Testis (tissue), 2 donors: ENCODE results near the gene RBM45.

ENCODE experiments used
- POLR2A ChIP-seq: fragments of 450-650 bp; IDR thresholded peaks from one replicate; pipeline ENCODE4 v1.6.1; 2017; ENCODE audit warnings: antibody characterized with exemption, mild to moderate bottlenecking, moderate library complexity
- TF ChIP-seq, protein P1 (sequence below), 3 experiments: fragments of 450-650 bp in 2 of 3; fragments of 200-600 bp in 1 of 3; sonication (generic) in 1 of 3; IDR thresholded peaks; one replicate each; pipeline ENCODE4 v1.5.1; 2016 to 2019; ENCODE audit warnings: antibody characterized with exemption in 3 of 3, mild to moderate bottlenecking in 2 of 3, moderate library complexity in 1 of 3

DNA sequence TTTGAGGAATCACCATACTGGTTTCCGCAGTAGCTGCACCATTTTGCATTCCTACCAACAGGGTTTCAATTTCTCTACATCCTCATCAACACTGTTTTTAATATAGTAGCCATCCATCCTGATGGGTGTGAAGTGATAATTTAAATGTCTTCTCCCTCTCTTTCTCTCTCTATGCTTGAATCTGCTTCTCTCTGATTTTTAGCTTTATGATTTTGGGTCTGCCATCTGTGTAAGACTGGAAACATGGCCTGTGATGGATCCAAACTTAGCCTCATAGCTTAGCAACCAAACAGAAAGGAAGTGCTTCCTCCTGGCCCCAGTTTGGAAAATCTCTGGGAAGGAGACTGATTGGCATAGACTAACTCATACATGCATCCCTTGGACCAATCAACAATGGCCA is 48.4 kb downstream of the RBM45 start:
- TF ChIP-seq, protein P1, sequence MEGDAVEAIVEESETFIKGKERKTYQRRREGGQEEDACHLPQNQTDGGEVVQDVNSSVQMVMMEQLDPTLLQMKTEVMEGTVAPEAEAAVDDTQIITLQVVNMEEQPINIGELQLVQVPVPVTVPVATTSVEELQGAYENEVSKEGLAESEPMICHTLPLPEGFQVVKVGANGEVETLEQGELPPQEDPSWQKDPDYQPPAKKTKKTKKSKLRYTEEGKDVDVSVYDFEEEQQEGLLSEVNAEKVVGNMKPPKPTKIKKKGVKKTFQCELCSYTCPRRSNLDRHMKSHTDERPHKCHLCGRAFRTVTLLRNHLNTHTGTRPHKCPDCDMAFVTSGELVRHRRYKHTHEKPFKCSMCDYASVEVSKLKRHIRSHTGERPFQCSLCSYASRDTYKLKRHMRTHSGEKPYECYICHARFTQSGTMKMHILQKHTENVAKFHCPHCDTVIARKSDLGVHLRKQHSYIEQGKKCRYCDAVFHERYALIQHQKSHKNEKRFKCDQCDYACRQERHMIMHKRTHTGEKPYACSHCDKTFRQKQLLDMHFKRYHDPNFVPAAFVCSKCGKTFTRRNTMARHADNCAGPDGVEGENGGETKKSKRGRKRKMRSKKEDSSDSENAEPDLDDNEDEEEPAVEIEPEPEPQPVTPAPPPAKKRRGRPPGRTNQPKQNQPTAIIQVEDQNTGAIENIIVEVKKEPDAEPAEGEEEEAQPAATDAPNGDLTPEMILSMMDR (IDR thresholded peaks at IDR 0.05) = no peak
- no peak for TF ChIP-seq POLR2A
